K562 (cell line): ENCODE measurements around the gene HEATR1. TPM values are rescaled to one million over a fixed set of nuclear protein-coding genes. Genes with fewer than 3 reads are reported as not detected.

Experiments
- FOXK2 ChIP-seq, 2 experiments: fragments of 450-650 bp; IDR thresholded peaks in 1 of 2; conservative IDR thresholded peaks in 1 of 2; 2 replicates each; pipeline ENCODE4 v1.6.1; 2016; ENCODE audit warnings: low read depth in 2 of 2, mild to moderate bottlenecking in 1 of 2
- HDAC1 ChIP-seq, 2 experiments: fragments of 450-650 bp; IDR thresholded peaks; 2 replicates each; pipeline ENCODE4 v1.6.1; 2016 to 2017; ENCODE audit warnings: inconsistent platforms in 1 of 2, mild to moderate bottlenecking in 1 of 2, moderate library complexity in 1 of 2
- HNRNPUL1 ChIP-seq: fragments of 200-400 bp; formaldehyde crosslinking; IDR thresholded peaks from 2 replicates; pipeline ENCODE4 v1.6.1; 2017; ENCODE audit warnings: low read length
- ILK ChIP-seq: fragments of 450-650 bp; IDR thresholded peaks from 2 replicates; pipeline ENCODE4 v1.6.1; 2016; ENCODE audit warnings: missing genetic modification characterization, low read depth, mild to moderate bottlenecking, missing compliant biosample characterization, moderate library complexity, borderline replicate concordance
- MCM5 ChIP-seq: fragments of 450-650 bp; IDR thresholded peaks from 2 replicates; pipeline ENCODE4 v1.6.1; 2016; ENCODE audit warnings: low read depth
- NCOA2 ChIP-seq, 2 experiments: fragments of 450-650 bp; IDR thresholded peaks; 2 replicates each; pipeline ENCODE4 v1.6.1; 2018; ENCODE audit warnings: mild to moderate bottlenecking in 2 of 2, moderate library complexity in 1 of 2; ENCODE audit not compliant: partially characterized antibody in 2 of 2
- NCOR1 ChIP-seq: fragments of 450-650 bp; IDR thresholded peaks from 2 replicates; pipeline ENCODE4 v1.6.1; 2016; ENCODE audit warnings: mild to moderate bottlenecking, moderate library complexity
- NELFE ChIP-seq: IDR thresholded peaks from 2 replicates; pipeline ENCODE4 v1.6.1; 2011; ENCODE audit warnings: mild to moderate bottlenecking; ENCODE audit not compliant: insufficient read depth, insufficient read length
- PHF21A ChIP-seq: fragments of 450-650 bp; IDR thresholded peaks from 2 replicates; pipeline ENCODE4 v1.6.1; 2017; ENCODE audit warnings: low read depth, borderline replicate concordance
- POLR2B ChIP-seq: fragments of 450-650 bp; IDR thresholded peaks from 2 replicates; pipeline ENCODE4 v1.6.1; 2018; ENCODE audit warnings: low read depth; ENCODE audit not compliant: partially characterized antibody
- RBBP5 ChIP-seq: fragments of 200-600 bp; sonication (generic); IDR thresholded peaks from 2 replicates; pipeline ENCODE4 v1.6.1; 2012; ENCODE audit warnings: borderline replicate concordance, mild to moderate bottlenecking, low read length, control low read depth, inconsistent platforms; ENCODE audit not compliant: insufficient read depth, poor library complexity, severe bottlenecking
- ZFP30 ChIP-seq: fragments of 250-450 bp; sonication (Bioruptor Pico); IDR thresholded peaks from 2 replicates; pipeline ENCODE4 v1.8.0; 2022; ENCODE audit warnings: moderate library complexity, mild to moderate bottlenecking, inconsistent platforms, borderline replicate concordance
- ZNF174 ChIP-seq: fragments of 250-450 bp; sonication (Bioruptor Pico); IDR thresholded peaks from 2 replicates; pipeline ENCODE4 v1.4.0; 2020; ENCODE audit warnings: mild to moderate bottlenecking
- ZNF282 ChIP-seq: sonication (generic); formaldehyde crosslinking; IDR thresholded peaks from 2 replicates; pipeline ENCODE4 v1.8.1; 2023; ENCODE audit warnings: missing genetic modification reagents
- polyA plus RNA-seq, 8 experiments: library from polyadenylated mRNA; depleted of rRNA in 4 of 8; stranded (reverse) in 5 of 8; unstranded in 3 of 8; fragments of >200 nt; fragmentation: Nextera tagmentation in 2 of 8; fragmentation: Illumina TruSeq in 1 of 8; extraction: Ambion mirVana in 2 of 8; extraction: Trizol in 1 of 8; gene quantifications; 2 replicates each; pipeline versions ENCODE4 v1.2.1 to v1.2.3, GENCODE V29; 2011 to 2014; ENCODE audit warnings: inconsistent platforms in 1 of 8, missing spikeins in 1 of 8
- total RNA-seq, 7 experiments: library from RNA; depleted of rRNA in 6 of 7; stranded (reverse); fragments of >200 nt in 6 of 7; fragmentation: Illumina TruSeq in 2 of 7; extraction: Trizol in 2 of 7; gene quantifications; 2 replicates each; pipeline versions ENCODE4 v1.2.1 to v1.2.3, GENCODE V29; 2011 to 2021; ENCODE audit warnings: low replicate concordance in 1 of 7
- TF ChIP-seq, protein P1 (sequence below): sonication (generic); formaldehyde crosslinking; IDR thresholded peaks from 2 replicates; pipeline ENCODE4 v1.8.0; 2023; ENCODE audit warnings: mild to moderate bottlenecking, missing genetic modification reagents
- TF ChIP-seq, protein P2 (sequence below), 2 experiments: fragments of 450-650 bp in 1 of 2; sonication (generic) in 1 of 2; formaldehyde crosslinking; conservative IDR thresholded peaks; 2 replicates each; pipeline versions ENCODE4 v1.4.0 to v1.8.1; 2020 to 2022; ENCODE audit warnings: mild to moderate bottlenecking in 1 of 2, missing genetic modification reagents in 1 of 2
- TF ChIP-seq, protein P3 (sequence below): fragments of 450-650 bp; formaldehyde crosslinking; IDR thresholded peaks from 2 replicates; pipeline ENCODE4 v1.4.0; 2020; ENCODE audit warnings: mild to moderate bottlenecking, mixed read lengths
- TF ChIP-seq, protein P4 (sequence below): fragments of 250-450 bp; sonication (Bioruptor Pico); IDR thresholded peaks from 2 replicates; pipeline ENCODE4 v1.8.0; 2022; ENCODE audit warnings: moderate library complexity, mild to moderate bottlenecking, inconsistent platforms
- TF ChIP-seq, protein P5 (sequence below): fragments of 450-650 bp; IDR thresholded peaks from 2 replicates; pipeline ENCODE4 v1.6.1; 2017; ENCODE audit warnings: mild to moderate bottlenecking, moderate library complexity
- TF ChIP-seq, protein P6 (sequence below): fragments of 250-450 bp; sonication (Bioruptor Pico); IDR thresholded peaks from 2 replicates; pipeline ENCODE4 v1.8.0; 2021; ENCODE audit warnings: borderline replicate concordance, mild to moderate bottlenecking, moderate library complexity; ENCODE audit not compliant: poor library complexity, severe bottlenecking

Gene HEATR1
- total and polyA plus RNA-seq, 9 of the 15 experiments (the other 6 are each of a cell fraction or from before 2014, with no cell fraction given): 28.3 to 108 (median 50.9) TPM

DNA sequence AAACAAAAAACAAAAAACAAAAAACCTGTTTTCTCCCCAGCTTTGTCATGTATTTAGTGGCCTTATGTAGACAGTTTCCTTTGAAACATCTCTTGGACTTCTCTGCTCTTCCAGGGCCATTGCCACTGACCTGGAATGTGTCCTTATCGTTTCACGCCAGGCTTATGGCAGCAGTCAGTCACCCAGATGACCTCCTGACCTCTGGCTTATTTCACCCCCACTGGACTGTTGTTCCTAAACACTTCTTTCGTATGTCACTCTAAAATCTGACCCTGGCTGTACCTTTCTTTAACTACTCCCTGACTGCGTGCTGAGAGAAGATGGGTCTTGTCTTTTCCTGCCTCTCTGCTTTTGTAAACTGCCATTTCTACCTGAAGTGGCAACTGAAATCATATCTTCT is 71.5 kb downstream of the HEATR1 start (continued):
- TF ChIP-seq, protein P1, sequence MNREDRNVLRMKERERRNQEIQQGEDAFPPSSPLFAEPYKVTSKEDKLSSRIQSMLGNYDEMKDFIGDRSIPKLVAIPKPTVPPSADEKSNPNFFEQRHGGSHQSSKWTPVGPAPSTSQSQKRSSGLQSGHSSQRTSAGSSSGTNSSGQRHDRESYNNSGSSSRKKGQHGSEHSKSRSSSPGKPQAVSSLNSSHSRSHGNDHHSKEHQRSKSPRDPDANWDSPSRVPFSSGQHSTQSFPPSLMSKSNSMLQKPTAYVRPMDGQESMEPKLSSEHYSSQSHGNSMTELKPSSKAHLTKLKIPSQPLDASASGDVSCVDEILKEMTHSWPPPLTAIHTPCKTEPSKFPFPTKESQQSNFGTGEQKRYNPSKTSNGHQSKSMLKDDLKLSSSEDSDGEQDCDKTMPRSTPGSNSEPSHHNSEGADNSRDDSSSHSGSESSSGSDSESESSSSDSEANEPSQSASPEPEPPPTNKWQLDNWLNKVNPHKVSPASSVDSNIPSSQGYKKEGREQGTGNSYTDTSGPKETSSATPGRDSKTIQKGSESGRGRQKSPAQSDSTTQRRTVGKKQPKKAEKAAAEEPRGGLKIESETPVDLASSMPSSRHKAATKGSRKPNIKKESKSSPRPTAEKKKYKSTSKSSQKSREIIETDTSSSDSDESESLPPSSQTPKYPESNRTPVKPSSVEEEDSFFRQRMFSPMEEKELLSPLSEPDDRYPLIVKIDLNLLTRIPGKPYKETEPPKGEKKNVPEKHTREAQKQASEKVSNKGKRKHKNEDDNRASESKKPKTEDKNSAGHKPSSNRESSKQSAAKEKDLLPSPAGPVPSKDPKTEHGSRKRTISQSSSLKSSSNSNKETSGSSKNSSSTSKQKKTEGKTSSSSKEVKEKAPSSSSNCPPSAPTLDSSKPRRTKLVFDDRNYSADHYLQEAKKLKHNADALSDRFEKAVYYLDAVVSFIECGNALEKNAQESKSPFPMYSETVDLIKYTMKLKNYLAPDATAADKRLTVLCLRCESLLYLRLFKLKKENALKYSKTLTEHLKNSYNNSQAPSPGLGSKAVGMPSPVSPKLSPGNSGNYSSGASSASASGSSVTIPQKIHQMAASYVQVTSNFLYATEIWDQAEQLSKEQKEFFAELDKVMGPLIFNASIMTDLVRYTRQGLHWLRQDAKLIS (CRISPR knock-in tag): 0 out of 2 replicates have a peak, but pooled peaks have one; percentile 62
- TF ChIP-seq ZFP30 (CRISPR knock-in tag) (no peak), HDAC1 (IDR thresholded peaks at IDR 0.05) (peak in 1 of 2 experiments; percentile 95; a peak in 2 of 4 replicates), RBBP5 (peak; percentile 33), HNRNPUL1 (no peak), PHF21A (0 out of 2 replicates have a peak, but pooled peaks have one; percentile 45), ILK (tag) (no peak), MCM5 (no peak), NCOA2 (IDR thresholded peaks at IDR 0.05; ENCODE audit: partially characterized antibody in 2 of 2) (no peak), ZNF174 (no peak), FOXK2 (conservative IDR thresholded peaks at IDR 0.05 in 1 of 2, IDR thresholded peaks at IDR 0.05 in 1 of 2; ENCODE audit: low read depth in 2 of 2) (peak; percentile 70 to 76), ZNF282 (CRISPR knock-in tag) (no peak), NCOR1 (peak; percentile 89), NELFE (no peak), POLR2B (no peak)
- TF ChIP-seq, protein P2, sequence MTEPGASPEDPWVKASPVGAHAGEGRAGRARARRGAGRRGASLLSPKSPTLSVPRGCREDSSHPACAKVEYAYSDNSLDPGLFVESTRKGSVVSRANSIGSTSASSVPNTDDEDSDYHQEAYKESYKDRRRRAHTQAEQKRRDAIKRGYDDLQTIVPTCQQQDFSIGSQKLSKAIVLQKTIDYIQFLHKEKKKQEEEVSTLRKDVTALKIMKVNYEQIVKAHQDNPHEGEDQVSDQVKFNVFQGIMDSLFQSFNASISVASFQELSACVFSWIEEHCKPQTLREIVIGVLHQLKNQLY (CRISPR knock-in tag; conservative IDR thresholded peaks at IDR 0.05): no peak
- TF ChIP-seq, protein P3, sequence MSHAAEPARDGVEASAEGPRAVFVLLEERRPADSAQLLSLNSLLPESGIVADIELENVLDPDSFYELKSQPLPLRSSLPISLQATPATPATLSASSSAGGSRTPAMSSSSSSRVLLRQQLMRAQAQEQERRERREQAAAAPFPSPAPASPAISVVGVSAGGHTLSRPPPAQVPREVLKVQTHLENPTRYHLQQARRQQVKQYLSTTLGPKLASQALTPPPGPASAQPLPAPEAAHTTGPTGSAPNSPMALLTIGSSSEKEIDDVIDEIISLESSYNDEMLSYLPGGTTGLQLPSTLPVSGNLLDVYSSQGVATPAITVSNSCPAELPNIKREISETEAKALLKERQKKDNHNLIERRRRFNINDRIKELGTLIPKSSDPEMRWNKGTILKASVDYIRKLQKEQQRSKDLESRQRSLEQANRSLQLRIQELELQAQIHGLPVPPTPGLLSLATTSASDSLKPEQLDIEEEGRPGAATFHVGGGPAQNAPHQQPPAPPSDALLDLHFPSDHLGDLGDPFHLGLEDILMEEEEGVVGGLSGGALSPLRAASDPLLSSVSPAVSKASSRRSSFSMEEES (CRISPR knock-in tag): no peak
- TF ChIP-seq, protein P4, sequence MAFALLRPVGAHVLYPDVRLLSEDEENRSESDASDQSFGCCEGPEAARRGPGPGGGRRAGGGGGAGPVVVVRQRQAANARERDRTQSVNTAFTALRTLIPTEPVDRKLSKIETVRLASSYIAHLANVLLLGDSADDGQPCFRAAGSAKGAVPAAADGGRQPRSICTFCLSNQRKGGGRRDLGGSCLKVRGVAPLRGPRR (CRISPR knock-in tag): no peak
- TF ChIP-seq, protein P5, sequence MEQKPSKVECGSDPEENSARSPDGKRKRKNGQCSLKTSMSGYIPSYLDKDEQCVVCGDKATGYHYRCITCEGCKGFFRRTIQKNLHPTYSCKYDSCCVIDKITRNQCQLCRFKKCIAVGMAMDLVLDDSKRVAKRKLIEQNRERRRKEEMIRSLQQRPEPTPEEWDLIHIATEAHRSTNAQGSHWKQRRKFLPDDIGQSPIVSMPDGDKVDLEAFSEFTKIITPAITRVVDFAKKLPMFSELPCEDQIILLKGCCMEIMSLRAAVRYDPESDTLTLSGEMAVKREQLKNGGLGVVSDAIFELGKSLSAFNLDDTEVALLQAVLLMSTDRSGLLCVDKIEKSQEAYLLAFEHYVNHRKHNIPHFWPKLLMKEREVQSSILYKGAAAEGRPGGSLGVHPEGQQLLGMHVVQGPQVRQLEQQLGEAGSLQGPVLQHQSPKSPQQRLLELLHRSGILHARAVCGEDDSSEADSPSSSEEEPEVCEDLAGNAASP: no peak
- TF ChIP-seq, protein P6, sequence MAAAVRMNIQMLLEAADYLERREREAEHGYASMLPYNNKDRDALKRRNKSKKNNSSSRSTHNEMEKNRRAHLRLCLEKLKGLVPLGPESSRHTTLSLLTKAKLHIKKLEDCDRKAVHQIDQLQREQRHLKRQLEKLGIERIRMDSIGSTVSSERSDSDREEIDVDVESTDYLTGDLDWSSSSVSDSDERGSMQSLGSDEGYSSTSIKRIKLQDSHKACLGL: no peak
